ENCODE measurements around the gene ALKBH8. TPM values are rescaled to one million over a fixed set of nuclear protein-coding genes. Genes with fewer than 3 reads are reported as not detected.

The ALKBH8 gene
- total RNA-seq, 4 donors from 2014 or later = 4.1 to 5.8 (median 5.4) TPM

DNA sequence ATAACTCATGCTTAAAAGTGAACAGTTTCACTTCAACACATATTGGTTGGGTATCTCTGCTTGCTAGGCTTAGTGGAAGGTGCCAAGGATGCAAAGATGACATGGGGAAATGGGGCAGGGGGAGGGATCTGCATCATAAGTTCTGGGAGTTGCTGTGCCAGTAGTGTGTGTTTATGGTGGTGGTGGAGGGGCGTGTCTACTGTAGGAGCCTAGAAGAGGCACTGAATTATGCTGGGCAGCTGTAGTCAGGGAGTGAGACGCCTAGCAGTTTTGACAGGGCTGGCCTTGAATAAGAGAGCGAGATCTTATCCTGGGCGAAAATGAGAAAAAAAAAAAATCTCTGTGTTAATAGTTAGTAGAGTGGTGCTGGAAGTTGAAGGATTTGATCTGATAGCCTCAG, 28.4 kb upstream of the ALKBH8 start:
- Histone ChIP-seq H3K9me3 (no peaks in the 10 kb centered on the region), H3K4me1 (peaks cover 25 to 28% (median 27%) of the 10 kb centered on the region in 4 donors), H3K27me3 (peaks cover 4 to 42% (median 19%) of the 10 kb centered on the region in 4 donors), H3K27ac (replicated peaks in 1 of 4) (no peak overlapping the region), H3K36me3 (no peaks in the 10 kb centered on the region), H3K4me3 (no peak overlapping the region)
- TF ChIP-seq CTCF (IDR thresholded peaks at IDR 0.05) = no peak
- no peak for TF ChIP-seq EP300 (IDR thresholded peaks at IDR 0.05)
- TF ChIP-seq POLR2A (IDR thresholded peaks at IDR 0.05; ENCODE audit: low read depth) = no peak
- no peak for TF ChIP-seq POLR2AphosphoS5 (IDR thresholded peaks at IDR 0.05)
- no peak for DNase-seq (ENCODE audit: extremely low spot score)
- whole genome bisulfite sequencing = 39% methylated on average over 4 of the region's 4 CpGs
- intact Hi-C loops (cut with DNase I) = no loop called here

- H3K27me3 ChIP-seq = peaks cover 4 to 42% (median 21%) of the 10 kb centered on the region in 4 donors
- H3K4me1 ChIP-seq = peaks cover 25 to 28% (median 27%) of the 10 kb centered on the region in 4 donors
- no peak for DNase-seq (ENCODE audit: extremely low spot score)
- intact Hi-C loops (cut with DNase I) = no loop called here
- WGBS = 37% methylated on average over 5 of the region's 5 CpGs
- TF ChIP-seq EP300 (IDR thresholded peaks at IDR 0.05) (no peak), POLR2A (IDR thresholded peaks at IDR 0.05; ENCODE audit: low read depth) (no peak)
- H3K27ac ChIP-seq (replicated peaks in 1 of 4) = no peak overlapping the region
- H3K9me3 ChIP-seq = no peaks in the 10 kb centered on the region
- H3K36me3 ChIP-seq = no peaks in the 10 kb centered on the region
- H3K4me3 ChIP-seq = no peak overlapping the region
These were observed 27.3 kb upstream of the ALKBH8 start for GRCh38 chr11:107592813-107593212.

DNA sequence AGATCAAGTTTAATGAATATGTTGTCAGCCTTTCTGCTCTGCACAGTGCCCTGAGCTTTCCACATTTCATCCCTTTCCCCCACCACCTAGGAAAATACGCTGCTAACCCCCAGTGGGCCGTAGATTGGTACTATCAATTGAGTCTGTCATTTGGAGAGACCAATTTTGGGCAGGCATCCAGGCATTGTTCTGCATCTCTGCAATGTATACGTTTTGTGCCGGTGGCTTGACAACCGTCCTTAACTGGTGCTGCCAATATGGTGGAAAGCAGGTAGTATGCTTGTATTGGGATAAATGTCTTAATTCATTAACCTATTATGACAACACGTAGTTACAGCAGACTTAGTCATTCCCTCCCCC, 26.7 kb upstream of the ALKBH8 start:
- H3K9me3 ChIP-seq = no peaks in the 10 kb centered on the region
- H3K4me1 ChIP-seq = peaks cover 25 to 28% (median 27%) of the 10 kb centered on the region in 4 donors
- WGBS = 20% methylated on average over 6 of the region's 6 CpGs
- H3K36me3 ChIP-seq = no peaks in the 10 kb centered on the region
- peak overlapping the region; percentile 63 to 75 (median 66) for H3K4me3 ChIP-seq
- peaks cover 4 to 42% (median 21%) of the 10 kb centered on the region in 4 donors for H3K27me3 ChIP-seq
- DNase-seq (ENCODE audit: extremely low spot score) = no peak
- intact Hi-C loops (cut with DNase I) = no loop called here
- H3K27ac ChIP-seq (replicated peaks in 1 of 4) = no peak overlapping the region
- TF ChIP-seq EP300 (IDR thresholded peaks at IDR 0.05) (no peak), POLR2AphosphoS5 (IDR thresholded peaks at IDR 0.05) (no peak), CTCF (IDR thresholded peaks at IDR 0.05) (no peak), POLR2A (IDR thresholded peaks at IDR 0.05; ENCODE audit: low read depth) (no peak)

GRCh38 chr11:107591378-107592230, 26.1 kb upstream of the ALKBH8 start:
- intact Hi-C loops (cut with DNase I) = no loop called here
- H3K9me3 ChIP-seq = no peaks in the 10 kb centered on the region
- DNase-seq (ENCODE audit: extremely low spot score) = no peak
- H3K4me1 ChIP-seq = peaks cover 25 to 28% (median 27%) of the 10 kb centered on the region in 4 donors
- H3K4me3 ChIP-seq = peak overlapping the region; percentile 63 to 75 (median 66)
- peaks cover 4 to 42% (median 21%) of the 10 kb centered on the region in 4 donors for H3K27me3 ChIP-seq
- H3K36me3 ChIP-seq = no peaks in the 10 kb centered on the region
- H3K27ac ChIP-seq (replicated peaks in 1 of 4) = peak overlapping the region in 1 of 4 donors; percentile 10
- 3% methylated on average over 15 of the region's 49 CpGs for WGBS
- TF ChIP-seq EP300 (IDR thresholded peaks at IDR 0.05) = no peak
- TF ChIP-seq POLR2A (IDR thresholded peaks at IDR 0.05; ENCODE audit: low read depth) = no peak
- TF ChIP-seq POLR2AphosphoS5 (IDR thresholded peaks at IDR 0.05) = no peak
- no peak for TF ChIP-seq CTCF (IDR thresholded peaks at IDR 0.05)

All from esophagus muscularis mucosa (tissue), 4 donors.